HG02798 (cell line): ENCODE measurements around the gene SETX.

Source experiments
- ATAC-seq: cut with Tn5 transposase; IDR thresholded peaks from one replicate; pipeline ENCODE4 v1.9.1; 2021; ENCODE audit warnings: mild to moderate bottlenecking; ENCODE audit not compliant: unreplicated experiment, poor library complexity

Gene SETX

DNA sequence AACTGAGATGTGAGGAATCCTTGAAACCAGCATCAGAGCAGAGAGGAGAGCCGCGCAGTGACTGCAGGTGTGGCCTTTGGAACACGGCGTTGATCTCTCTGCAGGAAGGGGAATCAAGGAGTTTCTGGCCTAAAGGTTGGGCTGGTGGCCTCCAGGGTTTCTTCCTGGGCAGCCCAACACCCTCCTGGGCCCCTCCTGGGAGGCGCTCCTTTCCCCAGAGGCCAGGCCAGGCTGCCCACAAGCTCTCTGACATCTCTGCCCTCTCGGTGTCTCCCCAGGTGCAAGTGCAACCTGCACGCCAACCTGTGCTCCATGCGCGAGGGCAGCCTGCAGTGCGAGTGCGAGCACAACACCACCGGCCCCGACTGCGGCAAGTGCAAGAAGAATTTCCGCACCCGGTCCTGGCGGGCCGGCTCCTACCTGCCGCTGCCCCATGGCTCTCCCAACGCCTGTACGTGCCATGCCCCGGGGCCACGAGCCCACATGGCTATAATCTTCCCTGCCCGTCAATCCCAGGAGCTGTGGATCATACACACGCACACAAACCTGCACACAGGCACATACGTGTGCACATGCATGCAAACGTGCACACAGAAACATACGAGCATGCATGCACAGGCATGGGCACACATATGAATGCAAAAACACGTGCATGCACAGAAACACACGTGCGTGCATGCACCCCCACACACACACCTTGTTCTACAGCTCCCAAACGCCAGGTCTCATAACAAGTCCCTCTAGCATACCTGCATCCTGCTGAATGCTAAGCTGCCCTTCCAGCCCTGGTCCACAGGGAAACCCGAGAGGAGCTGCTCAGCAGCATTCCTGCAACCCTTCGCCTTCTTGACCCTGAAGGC is 128.0 kb downstream of the SETX start:
- no peak for ATAC-seq

- ATAC-seq: no peak
Observed at GRCh38 chr9:132224645-132225044, 130.1 kb downstream of the SETX start.

GRCh38 chr9:132221941-132222340 is 132.8 kb downstream of the SETX start:
- no peak for ATAC-seq

GRCh38 chr9:132218208-132218607 is 136.6 kb downstream of the SETX start:
- no peak for ATAC-seq

- ATAC-seq: no peak
Observed at GRCh38 chr9:132216861-132217619, 137.7 kb downstream of the SETX start.

DNA sequence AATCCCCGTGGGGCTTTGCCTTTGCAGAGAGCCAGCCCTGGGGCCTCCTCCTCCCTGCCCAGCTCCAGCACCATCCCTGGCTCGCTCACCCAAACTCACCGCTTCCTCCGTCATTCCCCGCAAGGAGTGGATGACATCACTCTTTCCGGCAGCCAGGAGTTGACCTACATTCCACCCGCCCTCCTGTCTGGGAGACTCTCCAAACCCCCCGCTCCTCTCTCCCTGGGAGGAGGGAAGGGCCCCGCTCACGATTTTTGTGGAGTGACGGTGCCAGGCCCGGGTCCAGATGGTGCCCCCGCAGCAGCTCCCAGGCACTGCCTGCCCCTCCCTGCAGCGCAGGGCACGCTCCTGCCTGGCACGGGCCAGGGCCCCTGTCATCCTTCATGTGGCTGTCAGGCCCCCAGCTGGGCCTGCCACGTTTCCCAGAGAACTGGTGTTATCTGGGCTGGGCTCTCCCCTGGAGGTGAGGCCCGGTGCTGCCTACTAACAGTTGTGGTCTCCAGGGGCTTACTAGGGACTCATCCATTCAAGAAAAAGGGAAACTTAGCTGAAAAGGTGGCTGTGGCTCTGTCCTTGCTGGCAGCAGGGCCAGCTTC is 140.7 kb downstream of the SETX start:
- no peak for ATAC-seq

- ATAC-seq: no peak
Observed at GRCh38 chr9:132211570-132211969, 143.2 kb downstream of the SETX start.
